ENCODE data around the gene NPC1.

The NPC1 gene

DNA sequence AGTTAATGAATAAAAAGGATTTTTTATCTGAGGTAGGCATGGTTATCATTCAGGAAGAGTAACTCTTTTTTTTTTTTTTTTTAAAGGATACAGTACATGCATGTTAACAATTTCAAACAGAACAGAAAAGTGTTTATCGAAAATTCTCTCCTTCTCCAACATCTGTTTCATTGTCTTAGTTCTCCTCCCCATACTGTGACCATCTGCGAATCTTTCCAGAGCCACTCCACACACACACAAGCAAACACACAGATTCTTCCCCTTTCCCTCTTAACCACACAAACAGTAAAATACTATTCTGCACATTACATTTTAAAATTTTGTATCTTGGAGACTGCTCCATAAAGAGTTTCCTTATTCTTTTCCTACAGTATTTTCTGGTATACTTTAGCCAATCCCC, 38.0 kb downstream of the NPC1 start:
- no peak for DNase-seq (ENCODE audit: low read depth)

DNA sequence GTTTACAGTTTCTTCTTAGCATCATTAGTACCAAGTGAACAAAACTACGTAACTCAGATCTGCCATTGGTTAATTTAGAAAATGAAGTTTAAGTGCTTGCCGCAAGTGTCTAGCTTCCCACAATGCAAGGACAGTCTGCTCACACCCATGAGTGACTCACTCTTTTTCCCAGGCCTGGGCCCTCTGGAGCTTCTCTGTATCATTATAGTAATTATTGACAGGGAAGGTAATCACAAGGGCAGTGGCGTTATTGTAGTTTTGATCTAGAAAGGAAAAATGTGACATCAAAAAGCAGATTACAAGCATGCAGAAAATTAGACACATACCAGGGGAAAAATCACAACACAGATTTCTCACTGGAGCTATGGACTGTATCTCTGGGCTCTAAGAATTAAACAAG, 38.5 kb downstream of the NPC1 start:
- no peak for DNase-seq (ENCODE audit: low read depth)

DNA sequence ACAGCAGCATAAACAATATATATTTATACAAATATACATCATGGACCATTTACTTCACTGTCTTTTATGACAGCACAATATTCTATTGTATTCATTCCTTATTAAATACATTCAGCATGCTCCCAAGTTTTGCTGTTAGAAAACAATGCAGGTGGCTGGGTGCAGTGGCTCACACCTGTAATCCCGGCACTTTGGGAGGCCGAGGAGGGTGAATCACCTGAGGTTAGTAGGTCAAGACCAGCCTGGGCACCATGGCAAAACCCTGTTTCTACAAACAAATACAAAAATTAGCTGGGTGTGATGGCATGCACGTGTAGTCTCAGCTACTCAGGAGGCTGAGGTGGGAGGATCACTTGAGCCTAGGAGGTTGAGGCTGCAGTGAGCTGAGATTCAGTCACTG, 39.0 kb downstream of the NPC1 start:
- DNase-seq (ENCODE audit: low read depth): no peak

DNA sequence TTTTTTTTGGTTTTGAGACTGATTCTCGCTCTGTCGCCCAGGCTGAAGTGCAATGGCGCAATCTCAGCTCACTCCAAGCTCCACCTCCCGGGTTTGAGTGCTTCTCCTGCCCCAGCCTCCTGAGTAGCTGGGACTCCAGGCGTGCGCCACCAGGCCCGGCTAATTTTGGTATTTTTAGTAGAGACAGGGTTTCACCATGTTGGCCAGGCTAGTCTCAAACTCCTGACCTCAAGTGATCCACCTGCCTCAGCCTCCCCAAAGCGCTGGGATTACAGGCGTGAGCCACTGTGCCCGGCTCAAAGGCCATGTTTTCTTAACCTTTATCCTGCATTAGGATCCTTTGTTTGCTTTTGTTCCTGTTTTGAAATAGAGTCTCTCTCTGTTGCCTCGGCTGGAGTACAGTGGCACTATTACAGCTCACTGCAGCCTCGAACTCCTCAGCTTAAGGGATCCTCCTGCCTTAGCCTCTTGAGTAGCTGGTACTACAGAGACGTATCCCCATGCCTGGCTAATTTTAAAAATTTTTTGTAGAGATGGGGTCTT, 41.0 kb downstream of the NPC1 start:
- no peak for DNase-seq (ENCODE audit: low read depth)

DNA sequence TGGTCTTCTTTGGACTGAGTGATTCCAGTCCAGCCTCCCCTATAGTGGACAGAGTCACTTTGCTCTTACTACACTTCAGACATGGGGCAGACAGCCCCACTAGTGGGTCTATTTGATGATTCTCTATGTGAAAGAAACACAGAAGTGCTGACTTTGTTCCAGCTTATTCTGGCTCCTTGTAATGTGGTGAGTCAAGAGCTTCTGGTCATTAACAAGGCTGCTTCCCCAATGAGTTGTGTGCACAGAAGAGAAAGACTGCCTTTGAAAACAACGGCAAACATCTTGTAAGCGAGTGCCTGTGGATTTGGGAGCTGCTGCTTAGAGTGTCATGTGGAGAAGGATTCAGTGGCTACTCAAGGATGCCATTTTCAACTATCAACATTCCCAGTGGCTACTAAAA, 43.8 kb downstream of the NPC1 start:
- no peak for DNase-seq (ENCODE audit: low read depth)

DNA sequence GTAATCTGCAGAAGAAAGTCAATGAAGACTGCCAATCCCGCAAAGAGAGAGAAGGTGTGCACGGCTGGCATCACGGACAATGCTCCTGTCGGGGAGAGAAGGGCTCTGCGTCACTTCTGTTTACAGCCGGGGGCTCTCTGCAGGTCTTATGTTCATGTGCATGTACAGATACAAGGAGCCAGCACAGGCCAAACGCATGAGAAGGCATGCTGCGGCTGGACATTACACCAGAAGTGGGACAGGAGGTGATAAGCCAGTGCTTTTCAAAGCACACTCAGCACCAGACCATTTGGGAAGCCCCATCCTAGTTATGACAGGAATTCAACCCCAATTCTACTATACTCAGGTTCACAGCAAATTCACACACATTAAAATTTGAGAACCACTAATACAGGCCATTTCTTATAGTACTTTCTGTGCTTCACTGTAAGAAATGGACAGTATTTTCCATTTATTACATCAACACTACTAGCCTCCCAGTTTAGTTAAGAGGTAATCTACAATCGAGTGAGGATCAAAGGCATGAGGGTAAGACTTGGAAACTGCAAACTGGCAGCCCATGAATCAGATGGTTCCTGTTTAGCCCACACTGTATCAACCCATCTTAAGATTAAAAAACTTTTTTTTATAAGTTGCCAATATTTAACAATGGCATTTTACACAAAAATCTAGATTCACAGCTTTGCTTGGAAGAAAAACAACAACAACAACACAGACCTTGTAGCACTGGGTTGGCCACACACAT, 44.8 kb downstream of the NPC1 start:
- DNase-seq (ENCODE audit: low read depth): no peak

DNA sequence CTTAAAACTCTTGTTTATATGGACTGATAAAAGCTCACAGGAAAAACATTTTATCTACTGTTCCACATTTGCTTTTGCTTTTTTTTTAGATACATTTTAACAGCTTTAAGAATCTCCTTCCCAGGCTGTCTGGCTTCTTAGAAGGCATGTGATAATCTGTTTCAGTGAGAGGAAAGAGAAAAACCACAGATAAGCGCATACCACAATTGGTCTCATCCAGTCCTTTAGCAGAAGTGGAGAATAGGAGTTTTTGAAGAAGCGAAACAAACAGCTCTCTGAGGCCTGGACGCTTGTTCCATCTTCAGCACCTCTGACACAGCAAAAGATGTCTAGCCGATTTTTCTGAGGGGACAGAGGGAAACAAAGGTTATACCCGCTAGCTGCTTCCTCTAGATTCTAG, 45.4 kb downstream of the NPC1 start:
- DNase-seq (ENCODE audit: low read depth): no peak

DNA sequence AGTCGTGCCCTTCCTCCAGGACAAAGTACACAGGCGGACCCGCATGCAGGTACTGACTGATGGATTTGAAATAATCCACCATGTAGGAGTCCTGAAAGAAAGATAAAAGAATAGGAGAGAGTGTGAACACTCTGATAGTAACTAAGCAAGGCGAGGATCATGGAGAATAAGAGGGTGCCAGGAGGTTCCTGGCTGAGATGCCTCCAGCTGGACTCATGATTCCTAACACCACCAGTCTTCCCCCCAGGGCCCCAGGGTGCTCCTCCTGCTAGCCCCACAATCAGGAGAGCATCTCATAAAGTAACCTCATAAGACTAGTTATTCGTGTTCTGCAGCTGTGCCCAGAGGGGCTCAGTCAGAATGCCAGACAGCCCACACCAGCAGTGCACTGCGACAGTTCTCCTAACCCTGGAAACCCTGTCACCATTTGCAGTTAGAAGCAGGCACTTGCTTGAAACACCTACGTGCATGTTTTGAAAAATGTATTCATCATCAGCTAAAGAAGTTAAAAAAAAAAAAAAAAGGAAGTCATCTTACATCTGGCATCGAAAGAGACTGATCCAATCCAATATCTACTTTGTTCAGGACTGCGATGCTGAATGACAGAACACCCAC, 46.3 kb downstream of the NPC1 start:
- no peak for DNase-seq (ENCODE audit: low read depth)

DNA sequence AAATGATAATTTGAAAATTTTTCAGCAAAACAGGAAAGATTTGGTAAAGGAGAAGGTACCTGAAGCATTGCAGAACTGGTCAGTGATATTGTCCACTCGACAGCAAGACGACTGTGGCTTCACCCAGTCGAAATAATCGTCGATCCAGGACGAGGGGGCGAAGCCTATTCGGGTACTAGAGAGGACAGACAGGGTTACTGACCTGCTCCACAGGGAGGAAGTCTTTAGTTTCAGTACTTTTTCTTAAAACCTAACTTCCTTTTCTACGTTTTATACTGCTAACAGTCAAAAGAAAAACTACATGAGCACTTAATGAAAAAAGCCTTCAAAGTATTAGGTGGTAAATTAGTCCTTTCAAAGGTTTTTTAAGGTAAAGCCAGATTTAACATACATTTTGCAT, 47.0 kb downstream of the NPC1 start:
- DNase-seq (ENCODE audit: low read depth): no peak

DNA sequence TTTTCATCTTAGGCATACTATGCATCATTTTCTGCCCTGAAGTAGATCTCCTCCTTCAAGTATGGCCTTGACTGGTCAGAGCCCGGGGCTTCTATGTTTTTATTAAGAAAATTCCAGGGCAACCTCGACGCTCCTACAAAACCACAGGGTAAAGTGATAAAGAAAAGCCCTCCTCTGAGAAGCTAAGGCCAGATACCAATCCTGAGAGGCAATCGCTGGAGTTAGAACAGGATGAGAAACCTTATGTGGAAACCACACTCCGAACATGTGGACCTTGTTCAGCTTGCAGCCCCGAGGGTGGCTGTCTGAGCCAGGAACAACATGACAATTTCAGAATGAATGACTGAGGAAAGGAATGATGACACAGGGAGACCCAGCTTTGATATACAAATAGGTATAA, 47.4 kb downstream of the NPC1 start:
- DNase-seq (ENCODE audit: low read depth): peak; percentile 60

DNA sequence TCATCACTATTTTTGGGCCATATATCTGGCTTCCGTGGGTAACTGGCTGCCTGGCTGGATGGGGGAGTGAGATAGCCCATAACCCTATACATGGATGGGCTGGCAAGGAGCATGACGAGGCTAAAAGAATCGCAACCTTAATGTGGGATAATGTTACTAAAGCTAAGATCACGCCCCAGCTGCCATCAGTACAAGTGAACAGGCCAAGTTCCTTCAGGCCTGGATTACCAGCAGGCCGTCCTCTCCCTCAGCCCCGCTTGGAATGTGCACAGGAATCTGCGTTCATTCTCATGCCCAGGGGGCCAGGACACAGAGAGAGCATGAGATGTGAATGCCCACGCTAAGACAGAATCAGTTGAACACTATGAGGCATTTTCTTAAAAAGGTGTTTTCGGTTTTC, 48.3 kb downstream of the NPC1 start:
- DNase-seq (ENCODE audit: low read depth): no peak

DNA sequence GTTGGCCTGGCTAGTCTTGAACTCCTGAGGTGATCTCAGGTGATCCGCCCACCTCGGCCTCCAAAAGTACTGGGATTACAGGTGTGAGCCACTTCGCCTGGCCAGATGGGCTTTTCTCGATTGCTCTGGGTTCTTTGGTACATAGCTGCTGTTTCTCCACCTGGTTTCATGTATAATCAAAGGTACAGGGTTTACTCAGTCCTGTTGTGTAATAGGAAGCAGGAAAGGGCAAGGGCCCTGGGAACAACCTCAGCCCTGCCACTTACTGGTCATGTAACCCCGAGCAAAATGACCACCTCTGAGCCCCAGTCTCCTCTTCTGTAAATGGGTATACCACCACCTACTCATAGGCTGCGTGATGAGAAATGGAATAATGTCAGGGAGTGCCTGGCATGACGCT, 49.0 kb downstream of the NPC1 start:
- no peak for DNase-seq (ENCODE audit: low read depth)

DNA sequence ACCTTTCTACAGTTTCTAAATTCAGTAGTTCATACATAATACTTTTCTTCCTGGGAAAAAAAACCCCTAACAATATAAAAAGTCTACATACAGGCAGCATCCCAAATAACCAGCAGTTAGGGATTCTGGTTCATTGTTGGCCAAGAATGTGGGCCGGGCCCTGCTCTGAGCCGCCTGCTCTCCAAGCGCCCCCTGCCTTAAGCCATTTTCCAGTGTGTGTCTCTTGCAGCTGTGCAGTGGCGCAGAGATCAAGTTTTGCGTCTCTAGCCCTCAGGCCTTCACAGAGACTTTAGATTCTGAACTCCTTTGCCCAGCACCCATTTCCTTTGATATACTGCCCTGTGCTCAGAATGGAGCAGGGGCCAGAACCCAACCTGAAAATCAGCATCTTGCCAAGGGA, 50.1 kb downstream of the NPC1 start:
- no peak for DNase-seq (ENCODE audit: low read depth)

DNA sequence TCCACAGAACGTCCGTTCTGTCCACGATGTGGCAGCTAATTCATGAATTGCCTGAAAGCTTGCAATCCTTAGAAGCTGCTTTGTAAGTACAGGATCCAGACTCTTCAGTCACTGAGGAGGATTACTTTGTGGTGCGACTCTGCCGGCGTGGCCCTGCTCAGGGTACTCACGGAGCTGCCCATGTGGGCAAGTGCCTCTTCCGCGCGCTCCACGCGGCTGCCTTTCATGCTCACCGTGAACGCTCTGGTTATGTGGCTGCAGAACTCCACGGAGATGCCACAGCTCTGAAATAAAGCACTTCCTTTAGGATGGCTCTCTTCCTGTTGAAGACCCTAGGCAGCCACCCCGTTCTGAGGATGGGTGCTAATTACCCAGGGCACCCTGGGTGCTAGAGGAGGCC, 52.0 kb downstream of the NPC1 start:
- no peak for DNase-seq (ENCODE audit: low read depth)

DNA sequence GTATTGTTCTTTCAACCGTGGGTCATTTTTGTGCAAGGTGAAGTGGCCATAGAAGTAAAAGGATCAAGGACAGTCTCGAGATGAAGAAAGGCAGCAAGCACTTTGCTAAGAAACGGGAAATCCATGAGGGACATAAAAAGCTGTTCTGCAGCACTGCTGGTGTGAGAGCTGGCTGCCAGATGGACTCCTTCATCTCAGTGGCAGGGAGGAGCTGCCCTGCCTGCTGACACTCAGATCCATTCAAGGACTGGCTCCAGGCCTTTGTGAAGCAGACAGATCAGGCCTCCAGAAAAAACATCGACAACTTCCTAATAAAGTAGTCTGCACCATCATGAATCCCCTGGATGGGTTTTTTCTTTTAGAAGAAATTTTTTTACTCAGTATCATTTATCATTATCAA, 53.5 kb downstream of the NPC1 start:
- no peak for DNase-seq (ENCODE audit: low read depth)

DNA sequence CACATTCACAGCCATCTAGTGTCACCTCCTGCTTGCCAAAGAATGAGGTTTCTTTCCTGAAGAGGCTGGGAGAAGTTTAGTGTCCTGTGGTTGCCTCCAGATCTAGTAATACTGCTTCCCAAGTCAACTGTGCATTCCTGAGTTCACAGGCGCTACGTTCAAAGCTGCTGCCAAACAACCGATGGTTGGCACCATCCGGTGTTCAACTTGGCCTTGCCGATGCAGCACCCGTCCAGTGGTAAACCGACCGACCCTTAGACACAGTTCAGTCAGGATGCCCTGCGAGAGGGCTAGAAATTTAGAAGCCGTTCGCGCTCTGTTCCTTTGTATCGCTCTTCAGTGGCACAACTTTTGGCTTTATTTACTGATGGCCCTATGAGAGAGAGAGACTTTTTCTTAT, 54.4 kb downstream of the NPC1 start:
- DNase-seq (ENCODE audit: low read depth): no peak

DNA sequence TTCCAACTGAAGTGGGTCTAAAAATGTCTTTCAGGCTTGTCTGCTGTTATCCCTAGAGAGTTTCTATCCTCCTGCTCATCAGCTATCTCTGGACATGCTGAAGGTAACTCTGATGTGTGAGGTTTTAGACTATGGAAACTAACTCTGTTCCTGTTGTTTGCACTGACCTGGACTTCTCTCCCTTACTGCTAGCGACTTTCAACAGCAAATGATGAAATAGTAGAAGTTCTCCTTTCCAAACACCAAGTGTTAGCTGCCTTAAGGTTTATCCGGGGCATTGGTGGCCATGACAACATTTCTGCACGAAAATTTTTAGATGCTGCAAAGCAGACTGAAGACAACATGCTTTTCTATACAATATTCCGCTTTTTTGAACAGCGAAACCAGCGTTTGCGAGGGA, 56.1 kb downstream of the NPC1 start:
- DNase-seq (ENCODE audit: low read depth): no peak

DNA sequence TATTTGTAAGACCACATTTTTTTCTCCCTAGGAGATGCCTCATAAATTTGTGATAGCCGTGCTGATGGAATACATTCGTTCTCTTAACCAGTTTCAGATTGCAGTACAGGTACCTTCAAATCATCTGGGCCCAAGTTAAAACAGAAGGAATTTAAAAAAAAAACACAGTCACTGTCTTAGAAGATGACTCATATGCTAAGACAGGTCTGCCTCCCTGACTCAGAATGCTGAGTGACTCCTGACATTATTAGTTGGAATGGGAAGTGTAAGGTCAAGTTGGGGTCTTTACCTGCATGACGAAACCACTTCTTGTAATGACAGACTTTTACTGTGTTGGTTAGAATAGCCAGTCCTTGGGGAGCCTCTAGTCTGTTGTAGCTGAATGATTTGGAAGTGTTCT, 56.7 kb downstream of the NPC1 start:
- no peak for DNase-seq (ENCODE audit: low read depth)

DNA sequence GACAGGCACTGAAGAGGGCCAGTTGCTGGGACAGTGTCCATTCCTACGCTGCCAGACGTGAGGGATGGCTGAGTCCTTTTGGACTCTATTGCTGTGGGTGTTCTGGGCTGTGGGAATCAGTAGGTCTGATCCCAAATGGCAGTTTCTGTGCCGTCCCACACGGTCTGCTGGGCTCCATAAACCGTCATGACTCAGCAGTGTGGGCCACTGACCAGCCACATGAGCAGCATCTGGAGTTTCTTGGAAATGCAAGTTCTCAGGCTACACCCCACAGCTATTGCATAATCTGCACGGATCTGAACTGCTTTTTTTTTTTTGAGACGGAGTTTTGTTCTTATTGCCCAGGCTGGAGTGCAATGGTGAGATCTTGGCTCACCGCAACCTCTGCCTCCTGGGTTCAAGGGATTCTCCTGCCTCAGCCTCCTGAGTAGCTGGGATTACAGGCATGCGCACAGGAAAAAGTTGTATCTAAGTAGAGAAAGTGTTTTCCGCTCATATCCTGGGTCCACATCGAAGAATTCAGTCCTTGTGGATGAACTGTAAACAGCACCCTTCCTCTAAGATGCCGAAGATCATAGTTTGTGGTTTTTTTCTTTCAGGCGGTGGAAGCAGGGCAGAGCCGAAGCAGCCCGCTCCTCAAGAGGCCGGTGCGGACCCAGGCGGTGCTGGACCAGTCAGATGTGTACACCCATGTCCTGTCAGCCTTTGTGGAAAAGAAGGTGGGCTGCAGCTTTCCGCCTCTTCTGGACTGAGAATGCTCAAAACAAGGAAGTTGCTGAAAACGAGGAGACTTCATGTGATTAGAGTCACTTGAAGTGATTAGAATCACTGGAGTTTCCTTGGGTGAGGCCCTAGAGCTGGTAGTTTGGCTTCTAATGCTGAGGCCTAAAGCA, 57.5 kb downstream of the NPC1 start:
- no peak for DNase-seq (ENCODE audit: low read depth)

DNA sequence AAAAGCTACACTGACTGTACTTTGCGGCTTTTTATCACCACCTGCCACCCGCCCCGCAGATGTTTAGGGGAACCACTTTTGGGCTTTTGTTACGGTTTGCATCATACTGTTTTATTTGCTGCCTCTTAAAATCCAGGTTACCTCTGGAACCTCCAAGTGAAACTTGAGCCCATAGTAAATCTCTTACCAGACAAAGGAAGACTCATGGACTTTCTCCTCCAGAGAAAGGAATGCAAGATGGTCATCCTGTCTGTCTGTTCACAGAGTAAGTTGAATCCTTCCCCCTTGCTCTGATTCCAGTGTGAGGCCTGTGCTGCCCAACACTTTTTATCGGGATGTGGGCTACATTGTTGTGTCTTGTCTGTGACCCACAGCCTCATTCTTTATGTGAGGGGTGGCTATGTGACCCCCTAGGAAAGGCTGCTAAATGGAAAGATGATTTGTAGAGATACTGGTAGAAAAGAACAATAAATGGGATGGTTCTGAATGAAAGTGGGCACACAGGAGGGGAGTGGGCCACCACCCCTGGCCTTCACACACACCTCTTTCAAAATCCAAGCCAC, 59.7 kb downstream of the NPC1 start:
- no peak for DNase-seq (ENCODE audit: low read depth)

DNA sequence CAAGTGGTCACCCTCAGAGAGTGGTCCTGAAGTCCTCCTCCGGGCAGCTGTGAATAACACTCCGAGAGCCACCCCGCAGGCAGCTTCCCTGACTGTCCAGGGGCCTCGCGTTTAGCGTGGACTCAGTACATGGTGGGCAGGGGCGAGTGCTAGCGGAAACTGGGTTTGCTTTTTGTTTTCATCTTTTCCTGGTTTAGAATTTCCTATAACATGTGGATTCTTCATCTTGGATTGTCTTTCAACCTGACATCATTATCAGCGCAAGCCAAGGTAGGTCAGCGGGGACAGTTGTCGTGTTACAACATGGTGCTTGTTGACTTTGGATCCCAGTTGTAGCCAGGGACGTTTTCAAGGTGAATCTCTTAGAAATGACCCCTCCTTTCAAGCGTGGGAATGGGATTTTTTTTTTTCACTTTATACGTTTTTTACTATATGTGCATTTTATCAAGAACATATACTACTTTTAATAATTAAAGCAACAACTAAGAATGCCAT, 62.0 kb downstream of the NPC1 start:
- no peak for DNase-seq (ENCODE audit: low read depth)

DNA sequence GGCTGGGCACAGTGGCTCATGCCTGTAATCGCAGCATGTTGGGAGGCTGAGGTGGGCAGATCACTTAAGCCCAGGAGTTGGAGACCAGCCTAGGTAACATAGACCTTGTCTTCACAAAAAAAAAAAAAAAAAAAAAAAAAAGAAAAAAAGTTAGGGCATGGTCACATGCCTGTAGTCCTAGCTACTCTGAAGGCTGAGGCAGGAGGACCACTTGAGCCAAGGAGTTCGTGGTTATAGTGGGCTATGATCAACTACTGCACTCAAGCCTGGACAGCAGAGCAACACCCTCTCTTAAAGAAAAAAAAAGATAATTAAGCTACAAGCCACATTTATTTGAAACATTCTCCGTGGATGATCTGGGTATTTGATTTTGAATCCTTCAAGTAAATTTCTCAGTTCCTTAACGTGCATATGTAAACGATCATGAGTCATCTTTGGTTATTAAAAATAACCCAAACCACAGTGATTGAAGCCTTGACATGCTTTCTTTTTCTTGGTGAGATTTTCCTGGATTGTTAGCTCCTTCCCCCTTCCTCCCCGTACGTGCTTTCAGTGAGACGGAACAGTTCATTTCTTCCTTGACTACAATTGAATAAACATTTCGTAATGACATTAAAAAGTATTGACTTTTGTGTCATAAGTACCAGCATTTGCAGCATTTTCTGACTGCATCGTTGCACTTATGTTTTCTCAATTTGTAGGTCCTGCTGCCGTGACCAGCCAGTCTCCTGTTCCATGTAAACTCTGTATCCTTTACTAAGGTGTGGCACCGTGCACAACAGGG, 62.7 kb downstream of the NPC1 start:
- DNase-seq (ENCODE audit: low read depth): no peak

Data from non-pigmented ciliary epithelial cell (primary cell).